ENCODE measurements around the gene LBR. TPM values are rescaled to one million over a fixed set of nuclear protein-coding genes. Genes with fewer than 3 reads are reported as not detected.

The LBR gene
- polyA plus RNA-seq, 1 donor (not counting 4 experiments of a cell fraction or from before 2014, with no cell fraction given): 30.5 TPM

DNA sequence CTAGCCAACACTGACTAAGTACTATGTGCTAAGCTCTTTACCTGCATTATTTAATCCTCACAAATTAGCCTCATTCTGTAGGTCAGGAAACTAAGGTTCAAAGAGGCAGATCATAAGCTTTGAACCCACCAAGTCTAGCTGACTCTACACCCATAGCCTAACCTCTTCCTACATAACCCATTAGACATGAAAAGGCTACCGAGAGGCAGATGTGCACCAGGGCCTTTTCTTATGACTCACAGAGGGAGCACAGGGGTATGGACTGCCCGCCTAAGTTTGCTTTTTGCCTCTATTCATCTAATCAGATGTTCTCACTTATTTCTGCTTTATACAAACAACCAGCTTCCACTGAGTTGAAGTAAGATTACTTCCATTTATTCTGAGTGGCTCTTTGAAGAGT lies 31.5 kb downstream of the LBR start:
- dilution Hi-C loops (cut with MboI; ENCODE audit: extremely low pct_ligation_motif_present, low sequenced_read_pairs): no loop called here
- Histone ChIP-seq H3K9ac (ENCODE audit: control insufficient read depth, extremely low read depth, insufficient read depth, low read length) (no peak overlapping the region), H3K9me1 (ENCODE audit: control insufficient read depth, extremely low read depth, insufficient read depth, low read length) (no peaks in the 10 kb centered on the region), H3K4me2 (ENCODE audit: control insufficient read depth, extremely low read depth, insufficient read depth, low read depth, low read length) (no peak overlapping the region), H4K20me1 (ENCODE audit: control insufficient read depth, extremely low read depth, insufficient read depth, low read length) (no peaks in the 10 kb centered on the region), H3K36me3 (ENCODE audit: control insufficient read depth in 2 of 2, extremely low read depth in 1 of 2, insufficient read depth in 2 of 2, low read length in 2 of 2) (peaks cover 4 to 6% of the 10 kb centered on the region in 2 experiments), H3K9me3 (ENCODE audit: control insufficient read depth, low read depth, low read length) (no peaks in the 10 kb centered on the region), H3K27me3 (ENCODE audit: control insufficient read depth, extremely low read depth, insufficient read depth, low read length) (no peaks in the 10 kb centered on the region), H3K4me3 (ENCODE audit: control insufficient read depth in 2 of 3, extremely low read depth in 1 of 3, insufficient read depth in 2 of 3, low read depth in 1 of 3, low read length in 3 of 3) (no peak overlapping the region), H2AFZ (ENCODE audit: control insufficient read depth, low read length) (no peak overlapping the region), H3K79me2 (ENCODE audit: control insufficient read depth, insufficient read depth, low read length) (no peaks in the 10 kb centered on the region), H3K27ac (ENCODE audit: control insufficient read depth, insufficient read depth, low read length) (no peak overlapping the region), H3K4me1 (ENCODE audit: control insufficient read depth, extremely low read depth, insufficient read depth, low read length) (no peaks in the 10 kb centered on the region)
- DNase-seq (ENCODE audit: low read depth, low spot score): no peak
- no peak for FAIRE-seq
- no peak for TF ChIP-seq EZH2 (IDR thresholded peaks at IDR 0.05; ENCODE audit: low read length)
- TF ChIP-seq, protein P1, sequence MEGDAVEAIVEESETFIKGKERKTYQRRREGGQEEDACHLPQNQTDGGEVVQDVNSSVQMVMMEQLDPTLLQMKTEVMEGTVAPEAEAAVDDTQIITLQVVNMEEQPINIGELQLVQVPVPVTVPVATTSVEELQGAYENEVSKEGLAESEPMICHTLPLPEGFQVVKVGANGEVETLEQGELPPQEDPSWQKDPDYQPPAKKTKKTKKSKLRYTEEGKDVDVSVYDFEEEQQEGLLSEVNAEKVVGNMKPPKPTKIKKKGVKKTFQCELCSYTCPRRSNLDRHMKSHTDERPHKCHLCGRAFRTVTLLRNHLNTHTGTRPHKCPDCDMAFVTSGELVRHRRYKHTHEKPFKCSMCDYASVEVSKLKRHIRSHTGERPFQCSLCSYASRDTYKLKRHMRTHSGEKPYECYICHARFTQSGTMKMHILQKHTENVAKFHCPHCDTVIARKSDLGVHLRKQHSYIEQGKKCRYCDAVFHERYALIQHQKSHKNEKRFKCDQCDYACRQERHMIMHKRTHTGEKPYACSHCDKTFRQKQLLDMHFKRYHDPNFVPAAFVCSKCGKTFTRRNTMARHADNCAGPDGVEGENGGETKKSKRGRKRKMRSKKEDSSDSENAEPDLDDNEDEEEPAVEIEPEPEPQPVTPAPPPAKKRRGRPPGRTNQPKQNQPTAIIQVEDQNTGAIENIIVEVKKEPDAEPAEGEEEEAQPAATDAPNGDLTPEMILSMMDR (optimal IDR thresholded peaks at IDR 0.05 in 1 of 3, IDR thresholded peaks at IDR 0.05 in 1 of 3, conservative IDR thresholded peaks at IDR 0.05 in 1 of 3; ENCODE audit: extremely low read depth in 1 of 3, insufficient read depth in 2 of 3, low read length in 3 of 3): no peak

GRCh38 chr1:225389843-225390242 lies 38.0 kb downstream of the LBR start:
- no peaks in the 10 kb centered on the region for H3K36me3 ChIP-seq (ENCODE audit: control insufficient read depth in 2 of 2, extremely low read depth in 1 of 2, insufficient read depth in 2 of 2, low read length in 2 of 2)
- dilution Hi-C loops (cut with MboI; ENCODE audit: extremely low pct_ligation_motif_present, low sequenced_read_pairs): no loop called here
- H3K9me3 ChIP-seq (ENCODE audit: control insufficient read depth, low read depth, low read length): no peaks in the 10 kb centered on the region
- H3K4me1 ChIP-seq (ENCODE audit: control insufficient read depth, extremely low read depth, insufficient read depth, low read length): no peaks in the 10 kb centered on the region
- TF ChIP-seq, protein P1 (optimal IDR thresholded peaks at IDR 0.05 in 1 of 3, IDR thresholded peaks at IDR 0.05 in 1 of 3, conservative IDR thresholded peaks at IDR 0.05 in 1 of 3; ENCODE audit: extremely low read depth in 1 of 3, insufficient read depth in 2 of 3, low read length in 3 of 3): no peak
- TF ChIP-seq EZH2 (IDR thresholded peaks at IDR 0.05; ENCODE audit: low read length): no peak
- no peaks in the 10 kb centered on the region for H3K27me3 ChIP-seq (ENCODE audit: control insufficient read depth, extremely low read depth, insufficient read depth, low read length)
- H3K4me2 ChIP-seq (ENCODE audit: control insufficient read depth, extremely low read depth, insufficient read depth, low read depth, low read length): no peak overlapping the region
- no peak overlapping the region for H3K27ac ChIP-seq (ENCODE audit: control insufficient read depth, insufficient read depth, low read length)
- no peaks in the 10 kb centered on the region for H3K79me2 ChIP-seq (ENCODE audit: control insufficient read depth, insufficient read depth, low read length)
- no peak overlapping the region for H3K9ac ChIP-seq (ENCODE audit: control insufficient read depth, extremely low read depth, insufficient read depth, low read length)
- no peak overlapping the region for H3K4me3 ChIP-seq (ENCODE audit: control insufficient read depth in 2 of 3, extremely low read depth in 1 of 3, insufficient read depth in 2 of 3, low read depth in 1 of 3, low read length in 3 of 3)
- no peaks in the 10 kb centered on the region for H3K9me1 ChIP-seq (ENCODE audit: control insufficient read depth, extremely low read depth, insufficient read depth, low read length)
- no peak for FAIRE-seq
- H4K20me1 ChIP-seq (ENCODE audit: control insufficient read depth, extremely low read depth, insufficient read depth, low read length): no peaks in the 10 kb centered on the region
- no peak overlapping the region for H2AFZ ChIP-seq (ENCODE audit: control insufficient read depth, low read length)
- no peak for DNase-seq (ENCODE audit: low read depth, low spot score)
